Calu3 (cell line): ENCODE results near the gene SAP130. TPM values are rescaled to one million over a fixed set of nuclear protein-coding genes. Genes with fewer than 3 reads are reported as not detected.

Experiments
- BruUV-seq: library from RNA; stranded (reverse); fragments of 400-500 nt; replicated peaks from 2 replicates; lab custom pipeline; 2021; lab: Mats Ljungman, UMichigan
- CTCF ChIA-PET: fragments of 300-600 bp; sonication (Branson Sonifier 250); formaldehyde crosslinking; loops from one replicate; lab custom pipeline; 2022; ENCODE audit warnings: antibody characterized with exemption; lab: Charles Lee
- DNase-seq: peaks from one replicate; pipeline ENCODE4 v3.0.0; 2022
- H3K27ac Mint-ChIP-seq: one replicate; pipeline ENCODE4 v1.8.0; 2022; ENCODE audit warnings: mixed read lengths; ENCODE audit not compliant: unreplicated experiment
- H3K27me3 Mint-ChIP-seq: one replicate; pipeline ENCODE4 v1.8.0; 2022; ENCODE audit warnings: mixed read lengths; ENCODE audit not compliant: unreplicated experiment
- H3K36me3 Mint-ChIP-seq: one replicate; pipeline ENCODE4 v1.8.0; 2022; ENCODE audit warnings: mild to moderate bottlenecking, moderate library complexity, mixed read lengths; ENCODE audit not compliant: insufficient read depth, unreplicated experiment
- H3K4me1 Mint-ChIP-seq: one replicate; pipeline ENCODE4 v1.8.0; 2022; ENCODE audit warnings: mild to moderate bottlenecking, low read depth, mixed read lengths; ENCODE audit not compliant: unreplicated experiment
- H3K4me3 Mint-ChIP-seq: one replicate; pipeline ENCODE4 v1.8.0; 2022; ENCODE audit warnings: mild to moderate bottlenecking, low read depth, moderate library complexity, mixed read lengths; ENCODE audit not compliant: unreplicated experiment
- H3K9me3 Mint-ChIP-seq: one replicate; pipeline ENCODE4 v1.8.0; 2022; ENCODE audit warnings: low read depth, mixed read lengths; ENCODE audit not compliant: unreplicated experiment
- CTCF ChIP-seq: fragments of 200-600 bp; IDR thresholded peaks from one replicate; pipeline ENCODE4 v1.8.0; 2022; ENCODE audit warnings: antibody characterized with exemption; ENCODE audit not compliant: unreplicated experiment
- intact Hi-C: fragments of 100-400 bp; cut with micrococcal nuclease; formaldehyde crosslinking; loops from one replicate; pipeline ENCODE4 v1.10.0; 2022; ENCODE audit not compliant: unreplicated experiment
- total RNA-seq: library from RNA; stranded (reverse); gene quantifications from 2 replicates; pipeline ENCODE4 v1.2.3, GENCODE V29; 2022

Gene SAP130
- total RNA-seq, 1 experiment from 2014 or later: 29.7 TPM

- TF ChIP-seq CTCF: no peak
- intact Hi-C loops: no loop called here
- DNase-seq: no peak
- no peaks in the 10 kb centered on the region for H3K9me3 Mint-ChIP-seq
- H3K4me1 Mint-ChIP-seq: no peaks in the 10 kb centered on the region
- CTCF ChIA-PET: no interaction called here
- H3K27ac Mint-ChIP-seq: no peak overlapping the region
- no TSS peak for BruUV-seq
- peaks cover 5% of the 10 kb centered on the region for H3K36me3 Mint-ChIP-seq
- H3K4me3 Mint-ChIP-seq: no peak overlapping the region
- no peaks in the 10 kb centered on the region for H3K27me3 Mint-ChIP-seq
These were observed 58.4 kb downstream of the SAP130 start for GRCh38 chr2:127969446-127969845.

- no peak for TF ChIP-seq CTCF
- BruUV-seq: no TSS peak
- Mint-ChIP-seq H3K27ac (no peak overlapping the region), H3K4me1 (no peaks in the 10 kb centered on the region), H3K9me3 (peaks cover under 1% of the 10 kb centered on the region), H3K27me3 (no peaks in the 10 kb centered on the region), H3K4me3 (no peak overlapping the region), H3K36me3 (peaks cover 5% of the 10 kb centered on the region)
- intact Hi-C loops: no loop called here
- CTCF ChIA-PET: no interaction called here
- no peak for DNase-seq
These were observed 59.1 kb downstream of the SAP130 start for GRCh38 chr2:127968610-127969339.

- Mint-ChIP-seq H3K4me1 (no peaks in the 10 kb centered on the region), H3K27me3 (no peaks in the 10 kb centered on the region), H3K9me3 (peaks cover 2% of the 10 kb centered on the region), H3K36me3 (peaks cover 6% of the 10 kb centered on the region), H3K27ac (no peak overlapping the region), H3K4me3 (no peak overlapping the region)
- BruUV-seq: no TSS peak
- intact Hi-C loops: no loop called here
- DNase-seq: no peak
- no peak for TF ChIP-seq CTCF
- CTCF ChIA-PET: no interaction called here
These were observed 66.1 kb downstream of the SAP130 start for GRCh38 chr2:127961729-127962128.

- BruUV-seq: no TSS peak
- intact Hi-C loops: no loop called here
- DNase-seq: no peak
- TF ChIP-seq CTCF: no peak
- Mint-ChIP-seq H3K27me3 (no peaks in the 10 kb centered on the region), H3K36me3 (peaks cover 13% of the 10 kb centered on the region), H3K9me3 (no peaks in the 10 kb centered on the region), H3K4me3 (no peak overlapping the region), H3K27ac (no peak overlapping the region), H3K4me1 (no peaks in the 10 kb centered on the region)
- CTCF ChIA-PET: no interaction called here
These were observed 70.6 kb downstream of the SAP130 start for GRCh38 chr2:127957240-127957639.
